ENCODE results near the gene CCR3.

CCR3 gene

GRCh38 chr3:46301122-46301835 is 59.0 kb downstream of the CCR3 start:
- Histone ChIP-seq H3K27ac (ENCODE audit: poor library complexity, severe bottlenecking) (no peak overlapping the region), H3K9me3 (ENCODE audit: severe bottlenecking) (no peaks in the 10 kb centered on the region), H3K4me1 (ENCODE audit: insufficient read depth, poor library complexity, severe bottlenecking) (no peaks in the 10 kb centered on the region), H3K36me3 (ENCODE audit: low read depth) (no peaks in the 10 kb centered on the region), H3K27me3 (ENCODE audit: insufficient read depth, poor library complexity, severe bottlenecking) (peaks cover 4% of the 10 kb centered on the region), H3K4me3 (ENCODE audit: severe bottlenecking) (no peak overlapping the region)
- no peak for TF ChIP-seq CTCF (IDR thresholded peaks at IDR 0.05; ENCODE audit: poor library complexity, severe bottlenecking)
- DNase-seq (ENCODE audit: low spot score) (no peak), ATAC-seq (ENCODE audit: low read depth) (no peak)

- H3K9me3 ChIP-seq (ENCODE audit: severe bottlenecking), result no peaks in the 10 kb centered on the region
- H3K36me3 ChIP-seq (ENCODE audit: low read depth), result no peaks in the 10 kb centered on the region
- no peak overlapping the region for H3K4me3 ChIP-seq (ENCODE audit: severe bottlenecking)
- H3K27me3 ChIP-seq (ENCODE audit: insufficient read depth, poor library complexity, severe bottlenecking), result peaks cover 4% of the 10 kb centered on the region
- H3K27ac ChIP-seq (ENCODE audit: poor library complexity, severe bottlenecking), result no peak overlapping the region
- DNase-seq (ENCODE audit: low spot score) (no peak), ATAC-seq (ENCODE audit: low read depth) (no peak)
- H3K4me1 ChIP-seq (ENCODE audit: insufficient read depth, poor library complexity, severe bottlenecking), result no peaks in the 10 kb centered on the region
- TF ChIP-seq CTCF (IDR thresholded peaks at IDR 0.05; ENCODE audit: poor library complexity, severe bottlenecking), result no peak
Measured at GRCh38 chr3:46303240-46303639, 61.0 kb downstream of the CCR3 start.

GRCh38 chr3:46304739-46305138 is 62.5 kb downstream of the CCR3 start:
- no peak overlapping the region for H3K4me3 ChIP-seq (ENCODE audit: severe bottlenecking)
- no peak for DNase-seq (ENCODE audit: low spot score)
- no peak for ATAC-seq (ENCODE audit: low read depth)

GRCh38 chr3:46312991-46313390 is 70.7 kb downstream of the CCR3 start:
- Histone ChIP-seq H3K9me3 (ENCODE audit: severe bottlenecking) (no peaks in the 10 kb centered on the region), H3K4me3 (ENCODE audit: severe bottlenecking) (no peak overlapping the region), H3K27me3 (ENCODE audit: insufficient read depth, poor library complexity, severe bottlenecking) (no peaks in the 10 kb centered on the region), H3K27ac (ENCODE audit: poor library complexity, severe bottlenecking) (peak overlapping the region; percentile 18), H3K4me1 (ENCODE audit: insufficient read depth, poor library complexity, severe bottlenecking) (no peaks in the 10 kb centered on the region), H3K36me3 (ENCODE audit: low read depth) (no peaks in the 10 kb centered on the region)
- ATAC-seq (ENCODE audit: low read depth) (peak; percentile 60), DNase-seq (ENCODE audit: low spot score) (no peak)
- TF ChIP-seq CTCF (IDR thresholded peaks at IDR 0.05; ENCODE audit: poor library complexity, severe bottlenecking), result no peak

More at GRCh38 chr3:46304739-46305138, 62.5 kb downstream of the CCR3 start:
- Histone ChIP-seq H3K36me3 (ENCODE audit: low read depth) (no peaks in the 10 kb centered on the region), H3K9me3 (ENCODE audit: severe bottlenecking) (no peaks in the 10 kb centered on the region), H3K4me1 (ENCODE audit: insufficient read depth, poor library complexity, severe bottlenecking) (no peaks in the 10 kb centered on the region), H3K27ac (ENCODE audit: poor library complexity, severe bottlenecking) (no peak overlapping the region), H3K27me3 (ENCODE audit: insufficient read depth, poor library complexity, severe bottlenecking) (peaks cover 4% of the 10 kb centered on the region)
- TF ChIP-seq CTCF (IDR thresholded peaks at IDR 0.05; ENCODE audit: poor library complexity, severe bottlenecking), result no peak

GRCh38 chr3:46314517-46314916 is 72.3 kb downstream of the CCR3 start:
- ATAC-seq (ENCODE audit: low read depth), result no peak

More at GRCh38 chr3:46314517-46314916, 72.3 kb downstream of the CCR3 start:
- Histone ChIP-seq H3K27ac (ENCODE audit: poor library complexity, severe bottlenecking) (no peak overlapping the region), H3K4me3 (ENCODE audit: severe bottlenecking) (no peak overlapping the region), H3K9me3 (ENCODE audit: severe bottlenecking) (no peaks in the 10 kb centered on the region), H3K36me3 (ENCODE audit: low read depth) (no peaks in the 10 kb centered on the region), H3K4me1 (ENCODE audit: insufficient read depth, poor library complexity, severe bottlenecking) (no peaks in the 10 kb centered on the region), H3K27me3 (ENCODE audit: insufficient read depth, poor library complexity, severe bottlenecking) (no peaks in the 10 kb centered on the region)
- DNase-seq (ENCODE audit: low spot score), result no peak
- TF ChIP-seq CTCF (IDR thresholded peaks at IDR 0.05; ENCODE audit: poor library complexity, severe bottlenecking), result no peak
